GM12873 (cell line): ENCODE data around the gene KRTAP1-4.

Source experiments
- TF ChIP-seq, protein P1 (sequence below): IDR thresholded peaks from 2 replicates; pipeline ENCODE4 v1.5.1; 2012; ENCODE audit warnings: low read depth, mild to moderate bottlenecking, moderate library complexity, low read length, control low read depth; ENCODE audit not compliant: insufficient read depth; ENCODE audit errors: missing control alignments

Gene KRTAP1-4

DNA sequence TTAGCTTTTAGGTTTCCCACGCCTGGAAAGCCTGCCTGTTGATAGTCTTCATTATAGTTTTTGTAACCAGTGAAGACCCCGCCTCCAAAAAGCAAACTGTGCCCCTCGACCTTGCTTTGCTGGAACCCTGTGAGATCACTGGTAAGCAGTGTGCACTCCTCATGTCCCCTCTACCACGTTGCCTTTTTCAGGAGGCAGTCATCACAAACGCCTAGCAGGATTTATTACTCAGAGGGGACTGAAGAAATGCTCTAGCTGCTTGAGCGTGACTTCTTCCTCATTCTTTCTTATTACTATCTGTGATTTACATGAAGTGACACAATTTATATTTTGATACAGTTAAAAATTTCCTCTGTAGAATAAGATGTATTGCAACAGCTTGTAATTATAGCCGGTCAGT, 14.5 kb downstream of the KRTAP1-4 start:
- TF ChIP-seq, protein P1, sequence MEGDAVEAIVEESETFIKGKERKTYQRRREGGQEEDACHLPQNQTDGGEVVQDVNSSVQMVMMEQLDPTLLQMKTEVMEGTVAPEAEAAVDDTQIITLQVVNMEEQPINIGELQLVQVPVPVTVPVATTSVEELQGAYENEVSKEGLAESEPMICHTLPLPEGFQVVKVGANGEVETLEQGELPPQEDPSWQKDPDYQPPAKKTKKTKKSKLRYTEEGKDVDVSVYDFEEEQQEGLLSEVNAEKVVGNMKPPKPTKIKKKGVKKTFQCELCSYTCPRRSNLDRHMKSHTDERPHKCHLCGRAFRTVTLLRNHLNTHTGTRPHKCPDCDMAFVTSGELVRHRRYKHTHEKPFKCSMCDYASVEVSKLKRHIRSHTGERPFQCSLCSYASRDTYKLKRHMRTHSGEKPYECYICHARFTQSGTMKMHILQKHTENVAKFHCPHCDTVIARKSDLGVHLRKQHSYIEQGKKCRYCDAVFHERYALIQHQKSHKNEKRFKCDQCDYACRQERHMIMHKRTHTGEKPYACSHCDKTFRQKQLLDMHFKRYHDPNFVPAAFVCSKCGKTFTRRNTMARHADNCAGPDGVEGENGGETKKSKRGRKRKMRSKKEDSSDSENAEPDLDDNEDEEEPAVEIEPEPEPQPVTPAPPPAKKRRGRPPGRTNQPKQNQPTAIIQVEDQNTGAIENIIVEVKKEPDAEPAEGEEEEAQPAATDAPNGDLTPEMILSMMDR = no peak

DNA sequence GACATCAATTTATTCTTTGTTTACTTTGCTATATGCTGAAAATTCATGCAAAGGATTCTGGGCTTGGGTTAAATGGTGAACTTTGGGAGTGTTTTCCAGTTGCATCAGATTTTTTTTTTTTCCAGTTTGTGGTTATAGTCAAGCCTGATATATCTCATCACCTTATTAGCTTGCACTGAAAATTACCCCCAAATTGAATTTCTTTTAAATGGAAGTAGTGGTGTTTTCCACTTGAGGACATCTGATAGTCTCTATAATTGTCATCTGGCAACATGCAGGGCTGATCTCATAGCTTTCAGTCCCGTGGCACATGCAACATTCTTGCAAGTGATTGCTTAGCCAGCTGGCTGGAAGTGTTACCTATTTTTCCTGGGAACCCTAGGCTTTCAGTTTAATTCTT, 16.4 kb downstream of the KRTAP1-4 start:
- TF ChIP-seq, protein P1 = no peak

- TF ChIP-seq, protein P1 = no peak
These were observed 16.8 kb downstream of the KRTAP1-4 start for GRCh38 chr17:41013181-41013580.

DNA sequence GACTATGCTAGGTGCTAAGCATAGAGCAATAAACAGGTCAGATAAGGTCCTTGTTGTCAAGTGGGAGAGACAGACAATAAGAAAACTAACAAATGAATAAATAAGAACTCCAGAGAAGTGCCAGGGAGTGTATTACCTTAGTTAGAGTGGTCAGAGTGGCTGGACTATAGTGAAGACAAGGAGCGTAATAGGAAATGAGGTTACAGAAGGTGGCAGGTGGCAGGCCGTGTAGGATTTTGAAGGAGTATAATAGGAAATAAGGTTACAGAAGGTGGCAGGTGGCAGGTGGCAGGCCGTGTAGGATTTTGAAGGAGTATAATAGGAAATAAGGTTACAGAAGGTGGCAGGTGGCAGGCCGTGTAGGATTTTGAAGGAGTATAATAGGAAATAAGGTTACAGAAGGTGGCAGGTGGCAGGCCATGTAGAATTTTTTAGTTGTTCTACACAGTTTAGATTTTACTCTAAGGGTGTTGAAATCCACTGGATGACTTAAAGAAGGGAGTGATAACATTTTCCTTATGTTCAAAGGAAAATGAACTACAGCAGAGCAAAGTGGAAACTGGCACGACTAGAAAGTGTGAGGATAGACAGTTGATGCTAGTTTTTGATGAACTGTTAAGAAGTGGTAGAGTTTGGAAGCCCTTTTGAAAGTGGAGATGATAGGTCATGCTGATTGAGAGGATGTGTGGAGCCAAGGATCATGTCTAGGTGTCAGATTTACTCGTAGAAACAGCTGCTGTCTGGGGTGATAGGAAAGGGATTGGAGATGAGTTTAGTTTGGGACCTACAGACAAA, 17.5 kb downstream of the KRTAP1-4 start:
- TF ChIP-seq, protein P1 = no peak

DNA sequence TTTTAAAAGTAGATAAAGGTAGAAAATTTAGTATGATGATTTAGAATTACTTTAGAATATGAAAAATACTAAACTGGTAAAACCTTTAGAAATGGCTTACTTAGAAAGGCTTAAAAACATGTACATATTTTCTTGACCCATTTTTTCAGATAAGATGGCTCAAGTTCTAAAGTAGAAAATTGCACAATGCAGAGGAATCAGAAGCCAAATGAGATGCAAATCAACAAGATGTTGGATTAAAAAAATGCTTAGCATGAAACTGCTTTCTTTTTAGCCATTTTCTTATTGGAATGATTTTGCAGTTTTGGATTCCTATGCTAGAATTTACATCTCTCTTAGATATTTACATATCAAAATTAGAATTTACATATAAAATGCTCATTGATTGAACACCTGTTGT, 19.6 kb downstream of the KRTAP1-4 start:
- TF ChIP-seq, protein P1 = no peak

DNA sequence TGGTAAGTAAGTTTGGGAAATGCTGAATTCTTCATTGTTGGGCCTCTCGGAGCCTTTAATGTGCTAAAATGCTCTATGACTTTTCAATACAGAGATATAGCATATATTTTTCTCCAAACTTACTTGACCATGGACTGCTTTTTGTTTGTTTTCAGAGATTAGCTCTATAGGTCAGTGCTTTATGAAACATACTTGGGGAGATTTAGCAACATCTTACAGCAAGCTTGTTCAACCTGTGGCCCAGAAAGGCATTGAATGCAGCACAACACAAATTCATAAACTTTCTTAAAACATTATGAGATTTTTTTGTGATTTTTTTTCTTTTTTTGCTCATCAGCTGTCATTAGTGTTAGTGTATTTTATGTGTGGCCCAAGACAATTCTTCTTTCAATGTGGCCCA, 20.1 kb downstream of the KRTAP1-4 start:
- TF ChIP-seq, protein P1 = no peak

GRCh38 chr17:41009301-41009760, 20.7 kb downstream of the KRTAP1-4 start:
- TF ChIP-seq, protein P1 = no peak
